MM.1S (cell line): ENCODE data around the gene RNGTT.

Source experiments
- CTCF ChIP-seq: fragments of 300-600 bp; sonication (generic); IDR thresholded peaks from 2 replicates; pipeline ENCODE4 v1.5.1; 2016; ENCODE audit warnings: antibody characterized with exemption, low read length, mixed read lengths
- EZH2 ChIP-seq: fragments of 300-600 bp; sonication (generic); optimal IDR thresholded peaks from 2 replicates; pipeline ENCODE3; 2017; ENCODE audit warnings: low read depth, mild to moderate bottlenecking, antibody characterized with exemption, low read length, mixed read lengths
- EZH2phosphoT487 ChIP-seq: fragments of 300-600 bp; sonication (generic); IDR thresholded peaks from 2 replicates; pipeline ENCODE4 v1.6.1; 2018; ENCODE audit warnings: antibody characterized with exemption, low read length

- TF ChIP-seq CTCF, result no peak
- no peak for TF ChIP-seq EZH2
- no peak for TF ChIP-seq EZH2phosphoT487
Observed at GRCh38 chr6:88730611-88731011, 232.8 kb downstream of the RNGTT start.
